ENCODE data around the gene RPL26.

Gene RPL26

GRCh38 chr17:8337802-8338752 is 44.9 kb downstream of the RPL26 start:
- no peak for DNase-seq (ENCODE audit: low spot score)
- no peak for TF ChIP-seq CTCF (IDR thresholded peaks at IDR 0.05; ENCODE audit: extremely low read depth, missing control alignments)

- DNase-seq (ENCODE audit: low spot score) = no peak
- TF ChIP-seq CTCF (IDR thresholded peaks at IDR 0.05; ENCODE audit: extremely low read depth, missing control alignments) = no peak
Measured at GRCh38 chr17:8333281-8333680, 49.7 kb downstream of the RPL26 start.

- no peak for DNase-seq (ENCODE audit: low spot score)
- no peak for TF ChIP-seq CTCF (IDR thresholded peaks at IDR 0.05; ENCODE audit: extremely low read depth, missing control alignments)
Measured at GRCh38 chr17:8332688-8333087, 50.3 kb downstream of the RPL26 start.

- DNase-seq (ENCODE audit: low spot score) = no peak
- TF ChIP-seq CTCF (IDR thresholded peaks at IDR 0.05; ENCODE audit: extremely low read depth, missing control alignments) = no peak
Measured at GRCh38 chr17:8332128-8332527, 50.9 kb downstream of the RPL26 start.
